Fibroblast of the aortic adventitia (primary cell): ENCODE results near the gene SLC6A6. TPM values are rescaled to one million over a fixed set of nuclear protein-coding genes. Genes with fewer than 3 reads are reported as not detected.
A peak's percentile ranks its signal among the peaks of the same experiment; 100 is the strongest.

Experiments used
- DNase-seq: peaks from one replicate; pipeline ENCODE4 v3.0.0-alpha.2; 2010; ENCODE audit warnings: low read depth
- H3K4me3 ChIP-seq: 2 replicates; pipeline ENCODE4 v1.5.1; 2011; ENCODE audit warnings: low read depth, mild to moderate bottlenecking, control low read depth, low read length, moderate library complexity
- total RNA-seq: library from RNA; depleted of rRNA; stranded (reverse); fragments of >200 nt; gene quantifications from 2 replicates; pipeline ENCODE4 v1.2.3, GENCODE V29; 2012; ENCODE audit warnings: low replicate concordance
- TF ChIP-seq, protein P1 (sequence below): IDR thresholded peaks from 2 replicates; pipeline ENCODE4 v1.5.1; 2011; ENCODE audit warnings: mild to moderate bottlenecking, low read length, control low read depth, inconsistent platforms; ENCODE audit not compliant: insufficient read depth

SLC6A6 gene
- total RNA-seq, 1 donor, result 31.4 TPM

GRCh38 chr3:14525685-14526631 lies 123.6 kb downstream of the SLC6A6 start:
- peak; percentile 72 for DNase-seq
- peak overlapping the region; percentile 35 for H3K4me3 ChIP-seq
- TF ChIP-seq, protein P1, sequence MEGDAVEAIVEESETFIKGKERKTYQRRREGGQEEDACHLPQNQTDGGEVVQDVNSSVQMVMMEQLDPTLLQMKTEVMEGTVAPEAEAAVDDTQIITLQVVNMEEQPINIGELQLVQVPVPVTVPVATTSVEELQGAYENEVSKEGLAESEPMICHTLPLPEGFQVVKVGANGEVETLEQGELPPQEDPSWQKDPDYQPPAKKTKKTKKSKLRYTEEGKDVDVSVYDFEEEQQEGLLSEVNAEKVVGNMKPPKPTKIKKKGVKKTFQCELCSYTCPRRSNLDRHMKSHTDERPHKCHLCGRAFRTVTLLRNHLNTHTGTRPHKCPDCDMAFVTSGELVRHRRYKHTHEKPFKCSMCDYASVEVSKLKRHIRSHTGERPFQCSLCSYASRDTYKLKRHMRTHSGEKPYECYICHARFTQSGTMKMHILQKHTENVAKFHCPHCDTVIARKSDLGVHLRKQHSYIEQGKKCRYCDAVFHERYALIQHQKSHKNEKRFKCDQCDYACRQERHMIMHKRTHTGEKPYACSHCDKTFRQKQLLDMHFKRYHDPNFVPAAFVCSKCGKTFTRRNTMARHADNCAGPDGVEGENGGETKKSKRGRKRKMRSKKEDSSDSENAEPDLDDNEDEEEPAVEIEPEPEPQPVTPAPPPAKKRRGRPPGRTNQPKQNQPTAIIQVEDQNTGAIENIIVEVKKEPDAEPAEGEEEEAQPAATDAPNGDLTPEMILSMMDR, result no peak

- TF ChIP-seq, protein P1, result no peak
- no peak for DNase-seq
- no peak overlapping the region for H3K4me3 ChIP-seq
These were observed 125.7 kb downstream of the SLC6A6 start for GRCh38 chr3:14528081-14528480.

- no peak for DNase-seq
- H3K4me3 ChIP-seq, result no peak overlapping the region
- TF ChIP-seq, protein P1, result no peak
These were observed 129.5 kb downstream of the SLC6A6 start for GRCh38 chr3:14531856-14532395.

- no peak overlapping the region for H3K4me3 ChIP-seq
- peak; percentile 10 for DNase-seq
- TF ChIP-seq, protein P1, result no peak
These were observed 130.5 kb downstream of the SLC6A6 start for GRCh38 chr3:14532691-14533456.

DNA sequence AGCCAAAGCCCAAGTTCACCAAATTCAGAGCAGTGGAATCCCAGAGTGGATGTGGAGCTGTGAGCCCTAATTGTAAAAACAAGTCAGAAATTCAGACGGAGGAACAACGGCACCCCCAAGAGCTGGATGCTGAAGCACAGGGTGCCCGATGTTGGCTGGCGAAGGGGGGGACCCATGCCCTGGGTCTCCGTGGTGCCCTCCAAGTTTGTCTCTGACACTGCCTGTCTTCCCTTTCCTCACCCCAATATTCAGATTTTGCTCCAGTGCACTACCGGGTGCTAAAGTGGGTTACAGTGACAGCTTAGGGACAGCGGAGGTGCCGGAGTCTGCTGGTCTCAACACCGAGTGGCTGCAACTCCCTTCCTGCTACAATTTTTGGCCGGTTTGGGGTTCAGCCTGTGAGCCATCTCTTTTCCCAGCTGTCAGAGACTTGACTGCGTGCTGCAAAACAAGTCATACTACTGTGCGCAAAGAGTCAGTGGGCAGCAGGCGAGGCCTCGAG lies 131.1 kb downstream of the SLC6A6 start:
- DNase-seq, result no peak
- TF ChIP-seq, protein P1, result no peak
- no peak overlapping the region for H3K4me3 ChIP-seq

DNA sequence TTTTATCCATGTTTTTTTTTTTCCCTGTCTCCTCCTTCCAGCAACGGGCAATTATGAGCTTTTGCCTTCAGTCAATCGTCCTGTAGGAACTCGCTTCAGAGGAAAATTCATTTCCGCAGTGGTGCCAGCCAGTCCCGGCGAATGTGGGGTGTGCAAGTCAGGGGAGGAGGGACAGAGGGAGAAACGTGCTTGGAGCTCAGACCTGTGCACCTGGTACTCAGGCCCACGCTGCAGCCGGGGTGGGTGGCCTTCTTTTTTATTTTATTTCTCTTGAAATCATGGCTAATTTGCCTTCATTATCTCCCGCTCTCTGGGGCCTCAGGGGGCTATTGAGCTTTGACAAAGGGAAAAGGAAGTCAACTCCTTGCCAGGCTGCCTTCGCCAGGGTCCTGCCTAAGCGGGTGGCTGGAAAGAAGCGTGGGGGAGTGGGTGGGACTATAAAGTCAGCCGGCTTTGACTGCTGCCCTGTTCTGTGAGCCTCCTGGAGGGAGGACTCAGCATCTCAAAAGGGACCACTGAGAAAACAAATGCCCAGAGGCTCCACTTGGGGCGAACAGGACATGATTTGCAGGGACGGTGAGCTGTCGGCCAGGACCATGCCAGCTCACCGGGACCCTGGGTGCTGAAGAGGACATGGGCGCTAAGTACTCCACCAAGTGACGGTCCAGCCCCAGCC lies 132.2 kb downstream of the SLC6A6 start:
- TF ChIP-seq, protein P1, result no peak
- H3K4me3 ChIP-seq, result no peak overlapping the region
- no peak for DNase-seq
